GM18873 (cell line): ENCODE results near the gene CHI3L1.

Source experiments
- ATAC-seq: cut with Tn5 transposase; IDR thresholded peaks from one replicate; pipeline ENCODE4 v1.9.1; 2021; ENCODE audit warnings: mild to moderate bottlenecking, moderate library complexity, moderate number of reproducible peaks; ENCODE audit not compliant: unreplicated experiment, low FRiP score

CHI3L1 gene

GRCh38 chr1:203170625-203171330 lies 15.7 kb downstream of the CHI3L1 start:
- ATAC-seq = no peak

- no peak for ATAC-seq
Measured at GRCh38 chr1:203169770-203170520, 16.6 kb downstream of the CHI3L1 start.

DNA sequence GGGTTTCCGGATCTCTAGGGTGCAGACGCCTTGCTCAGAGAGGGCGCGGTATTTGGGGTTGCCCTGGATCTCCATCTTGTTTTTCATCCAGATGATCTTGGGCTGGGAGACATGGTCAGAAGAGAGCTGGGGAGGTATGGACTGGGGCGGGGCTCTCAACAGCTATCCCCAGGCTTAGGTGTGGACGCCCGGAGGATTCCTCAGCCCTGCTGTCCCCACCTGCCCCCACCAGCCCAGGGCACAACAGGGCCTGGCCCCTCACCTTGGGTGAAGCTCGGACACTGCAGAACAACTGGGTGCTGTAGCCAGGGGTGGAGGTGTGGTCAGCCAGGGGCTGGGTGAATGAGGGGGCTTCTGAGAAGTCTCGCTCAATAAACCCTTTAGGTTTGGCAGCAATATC lies 17.5 kb downstream of the CHI3L1 start:
- ATAC-seq = no peak

DNA sequence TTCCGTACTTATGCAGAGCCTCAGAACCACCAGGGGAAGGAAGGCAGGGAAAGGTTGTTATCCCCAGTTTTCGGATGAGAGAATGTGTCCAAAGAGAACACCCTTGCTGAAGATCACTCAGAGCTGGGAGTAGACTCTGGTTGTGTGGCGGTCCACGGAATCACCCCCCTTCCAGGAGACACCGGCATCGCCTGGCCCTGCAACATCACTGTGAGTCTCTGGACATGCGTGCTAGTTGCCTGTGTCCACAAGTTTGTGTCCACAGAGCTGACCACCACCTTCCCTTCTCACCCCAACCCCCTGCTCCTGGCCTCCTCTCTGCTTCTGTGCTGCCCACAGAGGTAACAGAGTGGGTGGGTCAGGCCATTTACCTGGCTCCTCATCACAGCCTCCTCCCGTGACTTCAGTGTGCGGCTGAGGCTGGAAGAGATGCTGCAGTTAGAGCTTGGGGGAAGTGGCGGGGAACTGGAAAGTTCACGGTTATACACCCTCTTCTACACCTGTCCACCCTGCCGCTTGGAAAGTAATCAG lies 18.2 kb downstream of the CHI3L1 start:
- ATAC-seq = no peak

- ATAC-seq = no peak
Measured at GRCh38 chr1:203167913-203168200, 18.6 kb downstream of the CHI3L1 start.

GRCh38 chr1:203167026-203167912 lies 19.2 kb downstream of the CHI3L1 start:
- ATAC-seq = no peak

GRCh38 chr1:203166192-203166940 lies 20.1 kb downstream of the CHI3L1 start:
- no peak for ATAC-seq

GRCh38 chr1:203165800-203166161 lies 20.7 kb downstream of the CHI3L1 start:
- ATAC-seq = no peak

GRCh38 chr1:203165101-203165799 lies 21.3 kb downstream of the CHI3L1 start:
- no peak for ATAC-seq

DNA sequence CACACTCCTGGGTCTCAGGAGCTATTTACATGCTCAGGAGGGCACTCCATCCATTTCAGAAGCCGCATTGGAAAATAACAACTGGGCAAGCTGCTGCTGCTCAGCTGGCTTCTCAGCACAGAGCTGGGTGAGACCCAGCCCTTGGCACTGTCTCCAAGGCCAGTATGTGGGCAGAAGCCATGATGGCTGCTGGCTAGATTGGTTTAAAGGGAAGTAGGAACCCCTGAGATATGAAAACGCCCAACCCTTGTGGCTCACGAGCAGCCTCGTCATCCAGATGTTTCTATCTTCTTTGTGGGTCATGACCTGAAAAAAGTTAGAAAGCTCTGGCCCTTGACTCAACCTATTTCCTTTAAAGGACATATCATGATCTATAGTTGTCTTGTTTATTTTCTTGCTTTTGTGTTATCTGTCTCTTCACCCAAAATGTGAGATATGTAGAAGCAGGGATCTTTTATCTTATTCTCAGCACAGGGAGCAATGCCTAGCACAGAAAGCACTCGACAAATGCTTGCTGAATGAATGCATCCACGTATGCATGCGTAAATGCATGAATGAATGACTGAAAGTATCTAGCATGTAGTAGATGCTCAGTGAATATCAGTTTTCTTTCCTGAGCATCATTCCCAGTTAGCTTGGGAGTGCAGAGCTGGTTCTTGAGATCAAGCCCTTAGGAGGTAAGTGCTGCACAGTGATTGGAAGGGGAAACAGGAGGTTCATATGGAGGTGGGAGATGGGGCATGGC lies 22.4 kb downstream of the CHI3L1 start:
- ATAC-seq = no peak

- ATAC-seq = no peak
Measured at GRCh38 chr1:203162403-203162802, 24.1 kb downstream of the CHI3L1 start.

DNA sequence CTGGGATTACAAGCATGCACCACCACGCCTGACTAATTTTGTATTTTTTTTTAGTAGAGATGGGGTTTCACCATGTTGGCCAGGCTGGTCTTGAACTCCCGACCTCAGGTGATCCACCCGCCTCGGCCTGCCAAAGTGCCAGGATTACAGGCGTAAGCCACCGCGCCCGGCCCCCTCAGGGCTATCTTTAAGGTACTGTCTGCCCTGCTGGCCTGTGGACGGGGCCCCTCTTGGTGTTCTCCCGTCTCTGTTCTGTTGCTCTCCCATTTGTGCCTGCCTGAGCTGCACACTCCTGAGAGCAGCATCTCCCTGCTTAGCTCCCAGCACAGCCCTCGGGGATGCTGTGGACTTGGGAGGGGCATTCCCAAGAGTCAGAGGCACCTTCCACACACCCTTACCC lies 24.8 kb downstream of the CHI3L1 start:
- ATAC-seq = no peak

DNA sequence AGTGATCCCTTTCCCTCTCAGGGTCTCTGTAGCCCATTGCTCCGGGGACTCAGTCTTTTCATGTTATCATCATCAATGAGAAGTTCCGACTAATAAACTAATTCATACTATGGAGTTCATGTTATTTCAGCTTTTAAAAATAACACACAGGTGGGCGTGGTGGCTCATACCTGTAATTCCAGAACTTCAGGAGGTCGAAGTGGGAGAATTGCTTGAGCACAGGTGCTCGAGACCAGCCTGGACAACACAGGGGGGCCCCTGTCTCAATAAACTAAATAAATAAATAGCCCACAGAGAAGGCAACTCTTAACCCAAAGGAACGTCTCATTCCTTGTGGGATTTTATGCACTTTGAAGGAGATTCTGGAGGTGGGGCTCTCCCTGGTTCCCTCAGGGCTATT lies 25.3 kb downstream of the CHI3L1 start:
- no peak for ATAC-seq

- no peak for ATAC-seq
Measured at GRCh38 chr1:203159844-203160243, 26.7 kb downstream of the CHI3L1 start.

DNA sequence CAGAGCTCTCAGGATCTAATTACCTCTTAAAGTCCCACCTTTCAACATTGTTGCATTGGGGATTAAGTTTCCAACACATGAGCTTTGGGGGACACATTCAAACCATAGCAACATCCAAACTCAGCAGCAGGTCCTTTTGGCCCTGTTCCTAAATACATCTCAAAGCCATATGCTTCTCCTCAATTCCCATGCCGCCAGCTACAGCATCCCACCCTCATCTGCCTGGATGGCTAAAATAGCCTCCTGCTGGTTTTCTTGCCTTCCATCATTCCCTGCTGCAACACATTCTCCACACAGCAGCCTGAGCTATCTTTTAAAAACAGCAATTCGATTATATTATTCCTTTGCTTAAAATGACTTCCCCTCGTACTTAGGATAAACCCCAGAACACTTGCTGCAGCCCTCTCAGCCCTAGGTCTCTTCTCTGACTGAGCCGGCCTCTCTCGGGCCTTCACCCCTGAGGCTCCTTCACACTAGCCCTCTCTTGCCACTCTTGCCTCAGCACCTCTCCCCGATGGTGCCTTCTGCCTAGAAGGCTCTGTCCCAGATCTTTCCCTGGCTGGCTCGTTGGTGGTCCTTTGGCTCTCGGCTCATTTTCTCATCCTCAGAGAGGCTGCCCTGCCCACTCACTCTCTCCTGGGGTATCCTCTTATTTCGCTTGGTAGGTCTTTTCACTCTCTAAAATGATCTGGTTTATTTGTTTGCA lies 27.4 kb downstream of the CHI3L1 start:
- ATAC-seq = no peak

- ATAC-seq = no peak
Measured at GRCh38 chr1:203158423-203158822, 28.1 kb downstream of the CHI3L1 start.

GRCh38 chr1:203156280-203156679 lies 30.2 kb downstream of the CHI3L1 start:
- no peak for ATAC-seq

DNA sequence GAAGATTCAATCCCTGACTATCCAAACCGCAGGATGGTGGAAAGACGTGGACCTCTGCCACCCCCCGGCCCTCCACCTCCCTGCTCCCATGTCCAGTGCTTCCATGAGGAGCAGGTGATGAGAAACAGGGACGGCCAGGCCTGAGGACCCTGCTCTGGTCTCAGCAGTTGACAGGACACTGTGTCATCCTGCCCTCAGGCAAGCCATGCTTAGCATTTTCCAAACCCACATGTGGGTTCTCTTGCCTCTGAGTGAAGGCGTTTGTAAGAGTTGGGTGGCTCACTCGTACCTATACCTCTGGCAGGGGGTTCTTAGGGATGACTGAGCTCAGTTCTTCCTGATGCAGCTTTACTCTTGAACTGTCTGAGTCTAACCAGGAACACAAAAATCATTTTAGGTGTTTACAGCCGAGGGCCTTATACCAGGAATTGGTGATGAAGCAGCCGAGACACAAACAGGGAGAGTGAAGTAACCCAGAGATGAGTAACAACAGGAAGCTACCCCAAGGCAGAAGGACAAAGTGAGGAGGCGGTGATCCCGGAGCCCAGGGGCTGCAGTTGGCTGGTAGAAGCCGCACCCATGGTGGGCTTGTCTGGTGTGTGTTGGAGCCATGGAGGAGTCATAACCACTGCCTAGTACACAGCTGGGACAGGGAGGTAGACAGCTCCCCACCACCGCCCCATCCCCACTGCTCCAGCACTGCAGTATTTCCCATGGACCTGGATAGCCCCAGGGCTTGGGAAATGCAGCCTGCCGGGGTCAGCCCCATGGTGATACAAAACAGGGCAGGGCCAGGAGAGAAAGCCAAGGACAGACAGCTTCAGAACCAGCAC lies 32.3 kb downstream of the CHI3L1 start:
- ATAC-seq = no peak
